Hematopoietic multipotent progenitor cell treated with erythropoietin and hydrocortisone succinate and interleukin-3 and kit ligand, for 17 days (in vitro differentiated cells): ENCODE measurements around the gene PRKCA.

Source experiments
- DNase-seq: peaks from one replicate; pipeline ENCODE4 v3.0.0-alpha.2; 2015; ENCODE audit warnings: low spot score

PRKCA gene

DNA sequence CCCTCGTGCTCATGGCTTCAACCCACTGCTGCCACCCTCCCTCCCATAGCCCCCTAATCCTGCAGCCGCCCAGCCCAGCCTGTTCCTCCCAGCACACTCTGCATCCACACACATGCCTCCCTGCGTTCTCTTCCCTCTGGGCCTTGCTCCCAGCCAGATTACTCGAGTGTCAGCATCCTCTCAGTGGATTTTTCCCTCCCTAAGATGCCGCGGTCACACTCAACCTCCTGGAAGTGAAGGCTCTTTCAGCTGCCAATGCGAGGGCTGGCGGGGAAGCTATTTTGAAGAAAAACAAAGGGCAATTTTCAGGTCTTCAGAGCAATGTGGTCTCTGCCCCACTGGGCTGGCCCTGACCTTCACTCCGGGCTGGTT, 509.3 kb downstream of the PRKCA start:
- no peak for DNase-seq

- DNase-seq, result no peak
Observed at GRCh38 chr17:66812571-66812970, 510.2 kb downstream of the PRKCA start.

GRCh38 chr17:66813296-66813695, 510.9 kb downstream of the PRKCA start:
- no peak for DNase-seq

GRCh38 chr17:66814026-66814425, 511.6 kb downstream of the PRKCA start:
- DNase-seq, result no peak

DNA sequence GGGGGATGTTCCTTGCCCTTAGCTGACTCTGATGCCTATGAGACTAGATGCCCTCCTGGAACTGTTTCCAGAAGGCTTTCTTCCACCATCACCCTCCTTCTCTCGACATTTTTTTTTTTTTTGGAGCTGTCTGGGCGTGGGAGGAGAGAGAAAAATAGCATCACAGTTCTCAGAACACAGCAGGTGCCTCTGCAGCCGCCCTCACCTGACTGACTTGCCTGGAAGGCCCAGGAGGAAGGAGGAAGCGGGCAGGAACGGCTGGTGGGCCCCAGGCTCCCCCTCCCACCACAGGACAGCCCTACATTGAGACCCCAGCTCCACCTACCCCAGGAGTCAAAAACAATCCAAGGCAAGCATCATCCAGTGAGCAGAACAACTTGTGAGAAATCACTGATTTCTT, 512.2 kb downstream of the PRKCA start:
- DNase-seq, result no peak

DNA sequence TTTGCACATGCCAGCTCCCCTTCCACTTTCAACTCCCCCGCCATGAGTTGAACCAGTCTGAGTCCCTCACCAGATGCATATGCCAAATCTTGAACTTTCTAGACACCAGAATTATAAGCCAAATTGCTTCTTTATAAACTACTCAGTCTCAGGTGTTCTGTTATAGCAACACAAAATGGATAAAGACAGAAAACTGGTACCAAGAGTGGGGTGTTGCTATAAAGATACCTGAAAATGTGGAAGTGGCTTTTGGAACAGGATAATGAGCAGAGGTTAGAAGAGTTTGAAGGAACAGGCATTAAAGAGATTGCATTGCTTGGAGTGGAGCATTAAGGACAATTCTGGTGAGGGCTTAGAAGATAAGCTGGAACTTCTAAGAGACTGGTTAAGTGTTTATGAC, 515.3 kb downstream of the PRKCA start:
- DNase-seq, result no peak

DNA sequence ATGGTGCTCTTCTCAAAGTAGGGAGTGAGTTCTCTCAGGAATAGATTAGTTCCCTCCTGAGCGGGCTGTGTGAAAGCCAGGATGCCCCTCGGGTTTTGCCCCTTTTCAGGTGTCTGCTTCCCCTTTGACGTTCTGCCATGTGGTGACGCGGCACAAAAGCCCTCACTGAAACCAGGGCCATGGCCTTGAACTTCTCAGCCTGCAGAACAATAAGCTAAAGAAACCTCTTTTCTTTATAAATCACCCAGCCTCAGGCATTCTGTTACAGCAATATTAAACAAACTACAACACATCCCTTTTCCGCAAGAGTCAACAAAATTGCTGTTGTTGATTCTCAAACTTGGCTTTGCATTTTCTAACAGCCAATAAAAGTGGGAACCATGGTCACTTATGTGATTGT, 517.1 kb downstream of the PRKCA start:
- DNase-seq, result no peak

DNA sequence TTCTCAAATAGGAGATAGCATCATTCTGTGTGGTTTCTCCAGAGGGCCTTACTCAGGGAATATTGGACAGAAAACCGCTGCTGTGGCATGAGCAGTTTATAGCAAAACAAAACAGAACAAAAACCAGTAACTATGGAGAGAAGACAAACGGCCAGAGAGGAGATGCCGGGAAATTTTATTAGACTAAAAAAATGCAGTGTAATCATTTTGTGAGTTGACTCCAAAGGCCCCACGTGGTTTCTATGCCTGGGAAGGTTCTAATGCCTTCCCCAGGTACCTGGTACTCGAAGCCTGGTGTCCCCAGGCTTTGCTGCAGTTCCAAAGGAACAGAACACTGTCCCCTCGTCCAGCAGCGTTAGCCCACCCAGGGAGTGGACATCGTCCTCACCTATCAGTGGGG, 519.6 kb downstream of the PRKCA start:
- DNase-seq, result no peak

GRCh38 chr17:66826856-66827255, 524.4 kb downstream of the PRKCA start:
- DNase-seq, result no peak

DNA sequence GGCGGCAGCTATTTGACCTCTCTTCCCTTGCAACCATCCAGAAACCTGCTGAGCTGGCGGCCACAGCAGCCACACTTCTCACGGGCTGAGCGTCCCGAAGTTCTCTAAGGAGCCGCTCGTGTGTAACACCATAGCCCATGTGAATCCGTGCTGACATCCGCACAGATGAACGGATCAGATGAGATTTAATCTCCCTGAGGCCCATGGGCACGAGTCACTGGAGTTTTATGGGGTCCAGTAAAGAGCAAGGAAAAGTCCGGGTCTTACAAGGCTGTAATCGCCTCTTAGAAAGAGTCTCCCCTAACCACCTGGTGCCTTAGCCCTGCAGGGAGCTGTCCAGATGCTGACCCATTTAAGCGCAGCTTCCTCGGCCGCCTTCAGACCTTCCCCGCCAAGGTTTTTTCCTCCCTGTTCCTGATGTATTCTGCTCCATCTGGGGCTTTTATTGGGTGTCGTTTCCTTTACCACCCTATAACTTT, 527.0 kb downstream of the PRKCA start:
- no peak for DNase-seq

GRCh38 chr17:66829883-66830282, 527.5 kb downstream of the PRKCA start:
- no peak for DNase-seq

GRCh38 chr17:66830451-66830850, 528.0 kb downstream of the PRKCA start:
- DNase-seq, result no peak

DNA sequence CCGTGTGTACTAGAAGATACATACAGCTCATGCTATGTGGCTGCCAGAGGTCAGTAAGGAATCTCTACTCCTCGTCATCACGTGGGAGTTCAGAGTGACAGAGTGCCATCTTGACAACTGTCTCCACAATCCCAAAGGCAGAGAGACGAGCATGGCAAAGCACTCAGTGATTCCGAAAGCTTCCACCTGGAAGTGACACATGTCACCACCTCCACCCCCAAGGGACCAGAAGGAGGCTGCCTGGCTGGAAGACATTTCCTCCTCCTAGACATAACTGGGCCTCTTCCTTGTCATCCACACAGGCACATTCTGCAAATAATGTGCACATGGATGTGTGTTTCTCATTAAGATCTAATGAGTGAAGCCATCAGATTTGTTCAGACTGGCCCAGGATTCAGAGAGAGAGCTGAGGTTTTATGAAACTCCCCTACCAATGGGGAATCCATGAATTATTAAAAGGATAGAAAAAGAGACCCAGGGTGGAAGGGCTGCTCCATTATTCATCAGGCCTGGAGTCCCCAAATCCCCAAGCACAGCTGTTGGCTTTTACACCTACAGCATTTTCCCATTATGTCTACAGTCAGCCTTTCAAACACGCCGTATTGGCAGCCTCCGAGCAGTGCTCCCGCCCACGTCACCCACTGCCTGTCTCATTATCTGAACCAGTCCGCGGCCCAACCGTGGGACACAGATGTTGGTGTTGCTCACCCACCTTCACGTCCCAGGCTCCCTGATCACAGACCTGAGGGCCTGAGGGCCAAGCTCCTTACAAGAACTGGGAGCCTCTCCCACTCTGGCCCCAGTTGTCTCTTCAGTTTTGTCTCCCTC, 529.2 kb downstream of the PRKCA start:
- DNase-seq, result no peak

DNA sequence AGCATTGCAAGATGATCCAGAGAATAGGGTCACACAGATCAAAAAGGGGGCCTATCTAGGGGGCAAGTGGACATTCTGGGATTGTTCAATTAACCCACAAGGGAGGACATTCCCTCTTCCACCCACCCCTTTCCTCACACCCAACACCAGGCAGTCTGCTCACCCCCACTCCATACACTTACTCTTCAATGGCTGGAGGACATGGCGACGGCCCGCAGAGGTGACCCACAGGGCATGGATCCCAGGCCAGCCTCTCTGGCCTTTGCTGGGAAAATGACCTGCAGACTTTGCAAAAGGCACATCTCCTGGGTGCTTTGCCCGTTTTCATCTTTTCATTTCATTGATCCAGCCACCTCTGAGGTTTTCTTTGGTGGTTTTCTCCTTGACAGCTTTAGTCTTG, 530.8 kb downstream of the PRKCA start:
- DNase-seq, result no peak

DNA sequence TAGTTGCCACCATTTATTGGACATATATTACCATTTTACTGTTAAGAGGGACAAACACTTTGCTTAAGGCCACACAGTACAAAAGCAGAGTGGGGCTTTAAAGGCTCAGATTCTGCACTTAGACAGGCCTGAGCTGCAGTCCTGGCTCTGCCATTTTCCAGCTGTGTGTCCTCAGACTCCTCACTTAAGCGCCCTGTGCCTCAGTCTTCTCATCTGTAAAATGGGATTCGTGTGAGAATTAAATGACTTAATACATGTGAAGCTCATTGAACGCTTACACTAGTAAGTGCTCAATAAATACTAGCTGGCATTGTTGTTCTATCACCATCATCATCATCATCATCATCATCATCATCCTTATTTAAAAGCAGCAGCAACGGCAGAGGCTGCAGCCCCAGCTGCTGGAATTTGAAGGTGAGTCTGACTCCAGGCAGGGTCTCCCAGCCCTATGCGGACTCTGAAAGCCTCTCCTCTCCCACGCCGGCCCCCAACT, 532.1 kb downstream of the PRKCA start:
- no peak for DNase-seq

DNA sequence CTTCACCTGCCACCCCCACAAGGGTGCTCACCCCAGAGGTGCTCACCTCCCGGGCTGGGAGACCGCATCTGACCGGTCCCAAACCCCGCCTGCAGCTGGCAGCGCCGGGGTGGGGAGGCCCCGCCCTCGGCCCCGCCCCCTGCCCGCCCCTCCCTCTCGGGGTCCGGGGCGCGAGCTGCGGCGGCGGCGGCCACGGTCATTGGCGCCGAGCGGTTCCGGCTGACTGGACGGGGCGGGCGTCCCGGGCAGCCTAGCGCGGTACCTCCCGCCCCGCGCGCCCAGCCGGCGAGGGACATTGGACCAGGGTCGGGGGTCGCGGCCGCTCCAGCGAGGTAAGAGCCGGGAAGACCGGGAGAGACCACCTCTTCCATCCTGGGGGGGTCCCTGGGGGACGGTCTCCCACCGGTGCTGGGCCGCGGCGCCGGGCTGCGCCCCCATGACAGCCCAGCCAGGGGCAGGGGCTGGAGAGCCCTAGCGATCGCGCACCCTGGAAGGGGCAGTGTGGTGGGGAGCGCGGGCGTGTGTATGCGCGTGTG, 532.6 kb downstream of the PRKCA start, which contains the start of gene CACNG5:
Gene CACNG5 (plus strand): TSS at position 199 of the 536 bp plus-strand sequence. CDS start 42,216 bp downstream, outside the sequence.
- no peak for DNase-seq

- no peak for DNase-seq
Observed at GRCh38 chr17:66835476-66835875, 533.1 kb downstream of the PRKCA start.

DNA sequence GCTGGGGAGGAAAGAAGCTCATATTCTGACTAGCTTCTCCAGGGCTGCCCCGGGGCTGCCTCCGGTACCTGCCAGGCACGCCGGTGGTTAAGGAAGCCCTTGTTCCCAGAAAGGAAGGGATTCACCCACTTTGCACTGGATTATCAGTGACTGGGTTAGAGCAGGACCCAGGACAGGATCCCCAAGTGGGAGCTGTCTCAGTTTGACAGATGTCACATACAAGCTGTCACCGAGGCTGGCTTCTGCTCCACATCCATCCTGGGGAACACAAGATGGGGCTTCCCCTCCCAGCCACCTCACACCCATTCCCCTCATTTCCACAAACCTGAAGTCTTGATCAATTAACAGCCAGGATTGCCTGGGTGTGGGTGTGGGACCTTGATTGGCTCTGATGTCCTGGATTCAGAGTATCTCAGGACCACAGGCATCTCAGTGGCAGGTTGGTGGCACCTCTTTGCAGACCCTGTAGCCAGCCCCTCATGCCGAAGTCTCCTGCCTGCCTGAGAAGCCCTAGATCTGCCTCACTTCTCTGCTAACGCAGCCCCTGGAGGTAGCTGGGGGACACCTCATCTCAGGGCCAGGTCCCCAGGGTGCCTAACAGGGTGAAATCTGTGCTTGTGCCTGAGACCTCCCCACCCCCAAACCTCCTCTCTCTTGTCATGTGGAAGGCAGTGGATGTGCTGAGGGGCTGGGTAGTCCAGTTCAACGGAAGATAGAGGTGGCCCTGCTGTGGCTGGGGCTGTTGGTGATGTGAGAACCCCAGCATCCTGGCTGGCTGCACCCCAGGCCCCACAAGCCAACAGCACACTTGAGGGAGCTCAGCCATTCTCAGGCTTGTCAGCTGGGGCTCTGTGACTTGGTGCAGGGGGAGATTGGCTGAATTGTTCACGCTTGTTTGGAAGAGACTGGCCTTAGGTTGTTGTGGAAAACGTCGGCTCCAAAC, 533.9 kb downstream of the PRKCA start:
- no peak for DNase-seq

DNA sequence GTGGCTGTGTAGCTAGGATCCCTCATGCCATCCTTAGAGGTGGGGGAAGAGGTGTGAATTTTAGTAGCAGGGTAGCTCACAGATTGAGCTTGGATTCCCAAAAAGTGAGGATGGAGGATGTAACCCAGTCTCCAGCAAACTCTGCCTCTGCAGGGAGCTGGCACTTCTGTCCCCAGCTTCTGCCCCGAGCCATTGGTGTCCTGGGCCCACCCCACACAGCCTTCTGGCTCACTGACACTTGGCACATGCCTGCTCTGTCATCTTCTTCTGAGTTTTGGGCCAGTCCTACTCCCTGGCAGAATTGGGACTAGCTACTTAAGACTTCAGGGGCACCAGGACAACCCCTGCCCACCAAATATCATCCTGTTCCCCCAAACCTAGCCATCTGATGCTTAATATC, 534.8 kb downstream of the PRKCA start:
- no peak for DNase-seq

DNA sequence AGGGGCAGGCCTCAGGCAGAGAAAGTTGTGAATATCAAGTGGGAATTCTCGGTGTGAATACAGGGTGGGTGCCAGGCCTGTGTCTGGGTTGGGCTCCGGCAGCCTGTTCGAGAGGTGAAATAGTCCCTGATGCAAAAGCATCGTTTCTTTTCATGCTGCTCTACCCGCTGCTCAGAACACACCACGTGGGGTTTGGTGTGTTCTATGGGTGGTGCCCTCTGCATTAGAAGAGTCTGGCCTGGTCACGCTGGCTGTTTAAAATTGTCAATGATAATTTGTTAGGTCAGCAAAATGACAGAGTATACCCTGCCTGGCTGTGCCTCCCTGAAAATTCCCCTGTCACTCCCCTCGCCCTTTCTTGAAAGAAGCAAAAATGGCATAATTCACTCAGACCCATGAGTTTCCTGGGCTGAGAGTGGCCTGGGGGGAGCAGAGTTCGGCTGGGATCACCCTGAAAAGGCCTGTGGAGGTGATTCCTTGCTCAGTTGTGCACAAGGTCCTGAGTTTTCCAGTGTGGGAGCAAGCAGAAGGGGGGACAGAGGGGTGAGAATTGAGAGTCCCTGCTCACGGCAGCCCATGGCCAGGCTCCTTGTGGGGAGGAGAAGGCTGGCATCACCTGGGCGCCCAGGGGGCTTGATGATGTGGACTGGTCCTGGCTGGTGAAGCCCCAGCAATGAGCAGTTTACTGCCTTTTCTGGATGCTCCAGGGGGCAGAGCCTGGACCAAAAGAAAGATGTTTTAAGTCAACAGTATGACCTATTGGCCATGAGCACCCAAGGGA, 535.7 kb downstream of the PRKCA start:
- no peak for DNase-seq

DNA sequence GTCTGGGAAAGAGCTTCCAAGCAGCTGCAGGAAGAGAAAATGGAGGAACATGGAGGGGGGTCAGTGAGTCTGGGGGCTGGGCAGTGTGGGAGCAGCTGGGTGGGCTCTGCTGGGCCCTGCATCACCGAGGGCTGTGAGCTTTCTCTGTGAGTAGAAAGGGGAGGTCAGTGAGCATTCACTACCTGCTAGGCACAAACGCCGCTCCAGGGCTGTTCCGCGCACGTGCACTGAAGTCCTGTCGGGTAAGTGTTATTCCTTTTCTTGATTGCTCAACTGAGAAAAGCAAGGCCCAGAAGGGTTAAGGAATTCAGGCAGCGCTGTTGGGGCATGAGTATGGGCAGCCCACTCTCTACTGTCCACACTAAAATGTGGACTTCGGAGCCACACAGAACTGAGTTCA, 537.2 kb downstream of the PRKCA start:
- DNase-seq, result no peak

DNA sequence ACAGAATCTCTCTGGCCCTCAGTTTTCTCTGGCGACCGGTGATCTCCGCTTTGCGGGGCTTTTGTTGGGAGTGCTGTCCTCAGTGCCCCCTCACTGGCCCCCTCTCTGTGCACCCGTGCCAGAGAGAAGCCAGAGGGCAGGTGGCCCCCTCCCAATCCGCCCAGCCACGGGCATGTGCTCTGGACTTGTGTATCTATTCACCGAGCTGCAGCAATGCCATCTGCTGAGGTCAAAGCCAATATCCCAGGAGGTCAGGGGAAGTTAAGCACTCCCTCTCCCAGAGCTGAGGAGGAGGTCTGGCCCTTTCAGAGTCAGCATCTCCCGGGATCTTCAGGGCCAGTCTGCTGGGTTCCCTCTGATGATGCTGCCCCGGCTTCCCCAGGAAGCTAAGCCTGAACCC, 537.6 kb downstream of the PRKCA start:
- no peak for DNase-seq
